Measurements from ENCODE around the gene TENT5A.

The TENT5A gene

GRCh38 chr6:81758221-81758620, 5.7 kb upstream of the TENT5A start:
- no peaks in the 10 kb centered on the region for H3K27me3 ChIP-seq (ENCODE audit: control insufficient read depth in 1 of 2, insufficient read depth in 2 of 2, low read length in 2 of 2)
- no peak overlapping the region for H3K27ac ChIP-seq (ENCODE audit: low read depth, low read length)
- no peaks in the 10 kb centered on the region for H3K9me3 ChIP-seq (ENCODE audit: low read length)
- no peak overlapping the region for H3K4me3 ChIP-seq (ENCODE audit: low read depth in 1 of 2, low read length in 2 of 2)
- no peak overlapping the region for H3K9ac ChIP-seq (ENCODE audit: low read length)
- peaks cover 12% of the 10 kb centered on the region for H3K4me1 ChIP-seq (ENCODE audit: insufficient read depth, low read length)
- no peaks in the 10 kb centered on the region for H3K36me3 ChIP-seq (ENCODE audit: insufficient read depth, low read length)

- peaks cover 7% of the 10 kb centered on the region for H3K4me1 ChIP-seq (ENCODE audit: insufficient read depth, low read length)
- no peaks in the 10 kb centered on the region for H3K36me3 ChIP-seq (ENCODE audit: insufficient read depth, low read length)
- no peaks in the 10 kb centered on the region for H3K9me3 ChIP-seq (ENCODE audit: low read length)
- no peak overlapping the region for H3K27ac ChIP-seq (ENCODE audit: low read depth, low read length)
- H3K9ac ChIP-seq (ENCODE audit: low read length) = no peak overlapping the region
- H3K4me3 ChIP-seq (ENCODE audit: low read depth in 1 of 2, low read length in 2 of 2) = no peak overlapping the region
- no peaks in the 10 kb centered on the region for H3K27me3 ChIP-seq (ENCODE audit: control insufficient read depth in 1 of 2, insufficient read depth in 2 of 2, low read length in 2 of 2)
Observed at GRCh38 chr6:81756690-81757089, 4.2 kb upstream of the TENT5A start.

GRCh38 chr6:81755551-81755950, 3.1 kb upstream of the TENT5A start:
- no peak overlapping the region for H3K27ac ChIP-seq (ENCODE audit: low read depth, low read length)

GRCh38 chr6:81754906-81755305, 2.4 kb upstream of the TENT5A start:
- Histone ChIP-seq H3K4me1 (ENCODE audit: insufficient read depth, low read length) (peaks cover 10% of the 10 kb centered on the region), H3K36me3 (ENCODE audit: insufficient read depth, low read length) (no peaks in the 10 kb centered on the region), H3K4me3 (ENCODE audit: low read depth in 1 of 2, low read length in 2 of 2) (no peak overlapping the region), H3K9me3 (ENCODE audit: low read length) (no peaks in the 10 kb centered on the region), H3K27me3 (ENCODE audit: control insufficient read depth in 1 of 2, insufficient read depth in 2 of 2, low read length in 2 of 2) (no peaks in the 10 kb centered on the region), H3K27ac (ENCODE audit: low read depth, low read length) (no peak overlapping the region), H3K9ac (ENCODE audit: low read length) (no peak overlapping the region)

More at GRCh38 chr6:81755551-81755950, 3.1 kb upstream of the TENT5A start:
- H3K27me3 ChIP-seq (ENCODE audit: control insufficient read depth in 1 of 2, insufficient read depth in 2 of 2, low read length in 2 of 2) = no peaks in the 10 kb centered on the region
- H3K4me3 ChIP-seq (ENCODE audit: low read depth in 1 of 2, low read length in 2 of 2) = no peak overlapping the region
- H3K4me1 ChIP-seq (ENCODE audit: insufficient read depth, low read length) = peaks cover 7% of the 10 kb centered on the region
- H3K36me3 ChIP-seq (ENCODE audit: insufficient read depth, low read length) = no peaks in the 10 kb centered on the region
- H3K9ac ChIP-seq (ENCODE audit: low read length) = no peak overlapping the region
- no peaks in the 10 kb centered on the region for H3K9me3 ChIP-seq (ENCODE audit: low read length)

GRCh38 chr6:81753711-81754577, 1.5 kb upstream of the TENT5A start:
- H3K4me1 ChIP-seq (ENCODE audit: insufficient read depth, low read length) = peaks cover 20% of the 10 kb centered on the region
- no peaks in the 10 kb centered on the region for H3K36me3 ChIP-seq (ENCODE audit: insufficient read depth, low read length)
- H3K9ac ChIP-seq (ENCODE audit: low read length) = peak overlapping the region; percentile 81
- no peaks in the 10 kb centered on the region for H3K27me3 ChIP-seq (ENCODE audit: control insufficient read depth in 1 of 2, insufficient read depth in 2 of 2, low read length in 2 of 2)
- H3K4me3 ChIP-seq (ENCODE audit: low read depth in 1 of 2, low read length in 2 of 2) = peak overlapping the region; percentile 92 to 99
- H3K27ac ChIP-seq (ENCODE audit: low read depth, low read length) = peak overlapping the region; percentile 93
- no peaks in the 10 kb centered on the region for H3K9me3 ChIP-seq (ENCODE audit: low read length)

- peak overlapping the region; percentile 93 for H3K27ac ChIP-seq (ENCODE audit: low read depth, low read length)
- H3K9me3 ChIP-seq (ENCODE audit: low read length) = no peaks in the 10 kb centered on the region
- no peaks in the 10 kb centered on the region for H3K36me3 ChIP-seq (ENCODE audit: insufficient read depth, low read length)
- H3K4me1 ChIP-seq (ENCODE audit: insufficient read depth, low read length) = peaks cover 23% of the 10 kb centered on the region
- peak overlapping the region; percentile 81 for H3K9ac ChIP-seq (ENCODE audit: low read length)
- peak overlapping the region; percentile 92 to 99 for H3K4me3 ChIP-seq (ENCODE audit: low read depth in 1 of 2, low read length in 2 of 2)
- H3K27me3 ChIP-seq (ENCODE audit: control insufficient read depth in 1 of 2, insufficient read depth in 2 of 2, low read length in 2 of 2) = no peaks in the 10 kb centered on the region
Observed at GRCh38 chr6:81752921-81753710, 635 bp upstream of the TENT5A start.

- H3K9me3 ChIP-seq (ENCODE audit: low read length) = no peaks in the 10 kb centered on the region
- peak overlapping the region; percentile 93 for H3K27ac ChIP-seq (ENCODE audit: low read depth, low read length)
- H3K27me3 ChIP-seq (ENCODE audit: control insufficient read depth in 1 of 2, insufficient read depth in 2 of 2, low read length in 2 of 2) = no peaks in the 10 kb centered on the region
- no peaks in the 10 kb centered on the region for H3K36me3 ChIP-seq (ENCODE audit: insufficient read depth, low read length)
- H3K4me3 ChIP-seq (ENCODE audit: low read depth in 1 of 2, low read length in 2 of 2) = peak overlapping the region; percentile 92 to 99
- H3K9ac ChIP-seq (ENCODE audit: low read length) = peak overlapping the region; percentile 51
- peaks cover 33% of the 10 kb centered on the region for H3K4me1 ChIP-seq (ENCODE audit: insufficient read depth, low read length)
Observed at GRCh38 chr6:81751388-81752083, 945 bp downstream of the TENT5A start.

- Histone ChIP-seq H3K9me3 (ENCODE audit: low read length) (no peaks in the 10 kb centered on the region), H3K27ac (ENCODE audit: low read depth, low read length) (peak overlapping the region; percentile 93), H3K4me1 (ENCODE audit: insufficient read depth, low read length) (peaks cover 37% of the 10 kb centered on the region), H3K36me3 (ENCODE audit: insufficient read depth, low read length) (no peaks in the 10 kb centered on the region), H3K9ac (ENCODE audit: low read length) (peak overlapping the region; percentile 51), H3K27me3 (ENCODE audit: control insufficient read depth in 1 of 2, insufficient read depth in 2 of 2, low read length in 2 of 2) (no peaks in the 10 kb centered on the region), H3K4me3 (ENCODE audit: low read depth in 1 of 2, low read length in 2 of 2) (peak overlapping the region; percentile 92 to 99)
Observed at GRCh38 chr6:81750681-81751387, 1.6 kb downstream of the TENT5A start.

- H3K27me3 ChIP-seq (ENCODE audit: control insufficient read depth in 1 of 2, insufficient read depth in 2 of 2, low read length in 2 of 2) = no peaks in the 10 kb centered on the region
- H3K4me1 ChIP-seq (ENCODE audit: insufficient read depth, low read length) = peaks cover 37% of the 10 kb centered on the region
- no peaks in the 10 kb centered on the region for H3K36me3 ChIP-seq (ENCODE audit: insufficient read depth, low read length)
- H3K9ac ChIP-seq (ENCODE audit: low read length) = peak overlapping the region; percentile 51
- peak overlapping the region; percentile 92 to 99 for H3K4me3 ChIP-seq (ENCODE audit: low read depth in 1 of 2, low read length in 2 of 2)
- peak overlapping the region; percentile 93 for H3K27ac ChIP-seq (ENCODE audit: low read depth, low read length)
- H3K9me3 ChIP-seq (ENCODE audit: low read length) = no peaks in the 10 kb centered on the region
Observed at GRCh38 chr6:81750200-81750599, 2.3 kb downstream of the TENT5A start.

- no peaks in the 10 kb centered on the region for H3K27me3 ChIP-seq (ENCODE audit: control insufficient read depth in 1 of 2, insufficient read depth in 2 of 2, low read length in 2 of 2)
- peaks cover 37% of the 10 kb centered on the region for H3K4me1 ChIP-seq (ENCODE audit: insufficient read depth, low read length)
- peak overlapping the region; percentile 92 to 99 for H3K4me3 ChIP-seq (ENCODE audit: low read depth in 1 of 2, low read length in 2 of 2)
- peak overlapping the region; percentile 93 for H3K27ac ChIP-seq (ENCODE audit: low read depth, low read length)
- no peaks in the 10 kb centered on the region for H3K9me3 ChIP-seq (ENCODE audit: low read length)
- H3K36me3 ChIP-seq (ENCODE audit: insufficient read depth, low read length) = no peaks in the 10 kb centered on the region
- H3K9ac ChIP-seq (ENCODE audit: low read length) = peak overlapping the region; percentile 51
Observed at GRCh38 chr6:81749707-81750106, 2.8 kb downstream of the TENT5A start.

Data from muscle layer of colon (tissue), 2 donors.